HCT116 (cell line): ENCODE results near the gene FXYD6.

Experiments
- POLR2AphosphoS5 ChIP-seq: IDR thresholded peaks from 2 replicates; pipeline ENCODE4 v1.6.1; 2011; ENCODE audit warnings: mild to moderate bottlenecking, low read depth, low read length, moderate library complexity
- SIN3A ChIP-seq: IDR thresholded peaks from 2 replicates; pipeline ENCODE4 v1.6.1; 2012; ENCODE audit warnings: low read depth
- TF ChIP-seq, protein P1 (sequence below), 3 experiments: fragments of 200-600 bp in 1 of 3; sonication (generic) in 1 of 3; IDR thresholded peaks in 2 of 3; conservative IDR thresholded peaks in 1 of 3; 2 replicates each; pipeline ENCODE4 v1.5.1; 2012 to 2017; ENCODE audit warnings: low read depth in 2 of 3, low read length in 2 of 3, antibody characterized with exemption in 1 of 3, borderline replicate concordance in 1 of 3, control low read depth in 1 of 3, mild to moderate bottlenecking in 1 of 3, mixed read lengths in 1 of 3, mixed run types in 1 of 3, moderate library complexity in 1 of 3; ENCODE audit not compliant: insufficient read depth in 1 of 3

DNA sequence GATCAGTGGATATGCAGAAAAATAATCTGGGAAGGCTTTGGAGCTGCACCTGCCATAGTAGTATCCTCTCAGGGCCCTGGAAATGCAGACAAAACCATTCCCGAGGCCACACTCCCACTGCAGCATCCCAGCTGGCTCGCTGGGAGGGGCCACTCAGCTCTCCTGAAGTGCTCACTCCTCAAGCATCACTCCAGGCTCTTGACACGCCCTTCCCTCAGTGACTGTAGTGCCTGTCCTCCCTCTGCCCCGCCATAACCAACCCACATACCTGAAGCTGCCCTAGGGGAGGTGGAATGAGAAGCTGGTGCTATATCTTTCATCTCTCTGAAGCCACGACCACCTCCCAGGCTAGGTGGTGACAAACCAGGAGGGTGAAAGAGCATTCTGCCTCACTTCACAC lies 84.2 kb downstream of the FXYD6 start:
- TF ChIP-seq, protein P1, sequence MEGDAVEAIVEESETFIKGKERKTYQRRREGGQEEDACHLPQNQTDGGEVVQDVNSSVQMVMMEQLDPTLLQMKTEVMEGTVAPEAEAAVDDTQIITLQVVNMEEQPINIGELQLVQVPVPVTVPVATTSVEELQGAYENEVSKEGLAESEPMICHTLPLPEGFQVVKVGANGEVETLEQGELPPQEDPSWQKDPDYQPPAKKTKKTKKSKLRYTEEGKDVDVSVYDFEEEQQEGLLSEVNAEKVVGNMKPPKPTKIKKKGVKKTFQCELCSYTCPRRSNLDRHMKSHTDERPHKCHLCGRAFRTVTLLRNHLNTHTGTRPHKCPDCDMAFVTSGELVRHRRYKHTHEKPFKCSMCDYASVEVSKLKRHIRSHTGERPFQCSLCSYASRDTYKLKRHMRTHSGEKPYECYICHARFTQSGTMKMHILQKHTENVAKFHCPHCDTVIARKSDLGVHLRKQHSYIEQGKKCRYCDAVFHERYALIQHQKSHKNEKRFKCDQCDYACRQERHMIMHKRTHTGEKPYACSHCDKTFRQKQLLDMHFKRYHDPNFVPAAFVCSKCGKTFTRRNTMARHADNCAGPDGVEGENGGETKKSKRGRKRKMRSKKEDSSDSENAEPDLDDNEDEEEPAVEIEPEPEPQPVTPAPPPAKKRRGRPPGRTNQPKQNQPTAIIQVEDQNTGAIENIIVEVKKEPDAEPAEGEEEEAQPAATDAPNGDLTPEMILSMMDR (IDR thresholded peaks at IDR 0.05 in 2 of 3, conservative IDR thresholded peaks at IDR 0.05 in 1 of 3; ENCODE audit: borderline replicate concordance in 1 of 3, insufficient read depth in 1 of 3, low read depth in 2 of 3, low read length in 2 of 3) = no peak
- no peak for TF ChIP-seq POLR2AphosphoS5
- TF ChIP-seq SIN3A = no peak
